AG04449 (cell line): ENCODE data around the gene RICTOR.

Source experiments
- CTCF ChIA-PET: fragments of 350-600 bp; formaldehyde crosslinking; extraction: SDS; loops from one replicate; lab custom pipeline; 2021; ENCODE audit warnings: antibody characterized with exemption; lab: Yijun Ruan, JAX
- POLR2A ChIA-PET: fragments of 400-600, 350-600 bp; formaldehyde crosslinking; extraction: SDS; loops from one replicate; lab custom pipeline; 2020; ENCODE audit warnings: antibody characterized with exemption, inconsistent platforms; lab: Yijun Ruan, JAX
- DNase-seq: peaks from one replicate; pipeline ENCODE4 v3.0.0-alpha.2; 2010; ENCODE audit warnings: low read depth, low spot score
- H3K4me3 ChIP-seq: 2 replicates; pipeline ENCODE4 v1.5.1; 2011; ENCODE audit warnings: low read depth, mild to moderate bottlenecking, control low read depth, low read length
- TF ChIP-seq, protein P1 (sequence below): IDR thresholded peaks from one replicate; pipeline ENCODE4 v1.5.1; 2011; ENCODE audit warnings: mild to moderate bottlenecking, moderate library complexity, low read length, control low read depth, inconsistent platforms; ENCODE audit not compliant: insufficient read depth; ENCODE audit errors: missing control alignments

RICTOR gene

GRCh38 chr5:38985909-38986452 lies 88.2 kb downstream of the RICTOR start:
- TF ChIP-seq, protein P1, sequence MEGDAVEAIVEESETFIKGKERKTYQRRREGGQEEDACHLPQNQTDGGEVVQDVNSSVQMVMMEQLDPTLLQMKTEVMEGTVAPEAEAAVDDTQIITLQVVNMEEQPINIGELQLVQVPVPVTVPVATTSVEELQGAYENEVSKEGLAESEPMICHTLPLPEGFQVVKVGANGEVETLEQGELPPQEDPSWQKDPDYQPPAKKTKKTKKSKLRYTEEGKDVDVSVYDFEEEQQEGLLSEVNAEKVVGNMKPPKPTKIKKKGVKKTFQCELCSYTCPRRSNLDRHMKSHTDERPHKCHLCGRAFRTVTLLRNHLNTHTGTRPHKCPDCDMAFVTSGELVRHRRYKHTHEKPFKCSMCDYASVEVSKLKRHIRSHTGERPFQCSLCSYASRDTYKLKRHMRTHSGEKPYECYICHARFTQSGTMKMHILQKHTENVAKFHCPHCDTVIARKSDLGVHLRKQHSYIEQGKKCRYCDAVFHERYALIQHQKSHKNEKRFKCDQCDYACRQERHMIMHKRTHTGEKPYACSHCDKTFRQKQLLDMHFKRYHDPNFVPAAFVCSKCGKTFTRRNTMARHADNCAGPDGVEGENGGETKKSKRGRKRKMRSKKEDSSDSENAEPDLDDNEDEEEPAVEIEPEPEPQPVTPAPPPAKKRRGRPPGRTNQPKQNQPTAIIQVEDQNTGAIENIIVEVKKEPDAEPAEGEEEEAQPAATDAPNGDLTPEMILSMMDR = no peak
- ChIA-PET CTCF (interaction anchor here (1.2 kb wide), 1 partner anchor 95 kb away, joined by 3 read pairs; no protein-coding TSS in a partner anchor), POLR2A (no interaction called here)
- no peak for DNase-seq
- H3K4me3 ChIP-seq = no peak overlapping the region

DNA sequence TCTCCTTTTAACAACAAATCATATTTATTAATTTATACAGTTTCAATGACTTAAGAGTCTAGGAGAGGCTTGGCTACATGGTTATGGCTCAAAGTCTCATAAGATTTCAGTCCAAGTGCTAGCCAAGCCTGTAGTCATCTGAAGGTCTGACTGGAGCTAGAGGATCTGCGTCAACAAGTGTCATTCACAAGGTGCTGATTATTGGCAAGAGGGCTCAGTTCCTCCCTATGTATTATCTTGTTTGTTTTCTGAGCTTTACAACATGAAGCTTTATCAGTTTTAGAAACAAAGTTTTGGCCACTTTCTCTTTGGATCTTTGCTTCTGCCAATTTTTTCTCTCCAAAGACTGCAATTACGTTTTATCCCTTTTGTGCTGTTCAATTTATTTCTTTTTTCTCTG lies 94.7 kb downstream of the RICTOR start:
- TF ChIP-seq, protein P1 = no peak
- CTCF ChIA-PET = no interaction called here
- no peak for DNase-seq
- no peak overlapping the region for H3K4me3 ChIP-seq
- POLR2A ChIA-PET = no interaction called here

GRCh38 chr5:38978036-38978435 lies 96.2 kb downstream of the RICTOR start:
- ChIA-PET POLR2A (no interaction called here), CTCF (no interaction called here)
- H3K4me3 ChIP-seq = no peak overlapping the region
- TF ChIP-seq, protein P1 = no peak
- DNase-seq = no peak

DNA sequence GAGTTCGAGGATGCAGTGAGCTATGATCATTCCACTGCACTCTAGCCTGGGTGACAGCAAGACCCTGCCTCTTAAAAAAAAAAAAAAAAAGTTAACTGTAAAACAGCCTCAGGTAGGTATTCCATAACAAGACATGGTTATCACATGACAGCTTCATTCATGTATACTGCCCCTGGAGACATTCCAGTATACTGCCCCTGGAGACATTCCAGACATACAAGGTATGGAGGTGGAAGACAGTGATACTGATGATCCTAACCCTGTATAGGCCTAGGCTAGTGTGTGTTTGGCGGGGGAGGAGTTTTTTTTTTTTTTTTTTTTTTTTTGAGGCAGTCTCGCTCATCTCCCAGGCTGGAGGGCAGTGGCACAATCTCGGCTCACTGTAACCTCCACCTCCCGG lies 105.5 kb downstream of the RICTOR start:
- POLR2A ChIA-PET = no interaction called here
- no peak for DNase-seq
- CTCF ChIA-PET = interaction anchor here (1.1 kb wide), 1 partner anchor 16 kb away, joined by 3 read pairs; no protein-coding TSS in a partner anchor
- TF ChIP-seq, protein P1 = no peak
- H3K4me3 ChIP-seq = no peak overlapping the region

DNA sequence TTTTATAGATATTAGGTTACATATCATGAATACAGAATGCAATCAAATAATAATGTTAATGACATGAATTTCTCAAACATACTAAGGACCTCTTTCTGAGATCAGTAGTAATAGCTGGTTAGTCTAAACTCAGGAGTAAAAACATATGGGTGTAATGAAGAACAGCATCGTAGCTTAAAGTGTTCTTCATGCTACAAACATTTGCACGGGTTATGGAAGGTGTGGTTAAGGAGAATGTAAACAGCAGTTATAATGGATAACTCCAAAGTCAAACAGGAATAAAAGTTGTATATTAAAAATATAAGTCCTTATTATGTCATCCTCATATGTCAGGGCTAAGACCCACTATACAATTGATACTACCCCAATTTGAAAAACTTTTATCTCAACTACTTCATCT lies 112.5 kb downstream of the RICTOR start:
- CTCF ChIA-PET = interaction anchor here (3.8 kb wide), 1 partner anchor 119 kb away, joined by 19 read pairs; no protein-coding TSS in a partner anchor

DNA sequence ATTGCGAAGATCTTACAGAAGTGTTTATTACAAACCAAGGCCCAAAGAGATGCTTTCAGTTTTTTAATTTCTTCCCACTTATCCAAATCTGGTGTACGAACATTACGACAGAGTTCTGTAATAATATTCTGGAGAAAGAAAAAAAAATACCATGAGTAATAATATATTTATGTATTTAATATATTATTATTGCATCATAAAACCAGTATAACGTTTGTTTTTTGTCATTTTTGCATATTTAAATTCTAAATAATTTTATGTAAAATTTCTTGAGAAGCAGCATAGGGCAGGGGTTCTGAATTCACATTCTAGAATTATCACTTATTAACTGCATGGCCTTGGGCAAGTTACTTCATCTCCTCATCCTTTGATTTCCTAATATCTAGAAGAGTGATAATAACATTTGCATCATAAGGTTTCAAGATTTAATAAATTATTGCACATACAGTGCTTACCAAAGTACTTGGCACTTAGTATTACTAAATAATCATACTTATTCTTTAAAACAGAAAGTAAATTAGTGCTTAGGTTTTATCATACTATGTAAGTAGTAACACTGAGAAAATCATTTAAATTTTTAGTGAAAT lies 120.7 kb downstream of the RICTOR start:
- CTCF ChIA-PET = no interaction called here

More for the DNA sequence above, 112.5 kb downstream of the RICTOR start:
- TF ChIP-seq, protein P1 = no peak
- no peak overlapping the region for H3K4me3 ChIP-seq
- DNase-seq = no peak
- POLR2A ChIA-PET = no interaction called here

More for the DNA sequence above, 120.7 kb downstream of the RICTOR start:
- no peak for DNase-seq
- no peak overlapping the region for H3K4me3 ChIP-seq
- POLR2A ChIA-PET = no interaction called here
- TF ChIP-seq, protein P1 = no peak
